ENCODE measurements around the gene CDC34.

The CDC34 gene

DNA sequence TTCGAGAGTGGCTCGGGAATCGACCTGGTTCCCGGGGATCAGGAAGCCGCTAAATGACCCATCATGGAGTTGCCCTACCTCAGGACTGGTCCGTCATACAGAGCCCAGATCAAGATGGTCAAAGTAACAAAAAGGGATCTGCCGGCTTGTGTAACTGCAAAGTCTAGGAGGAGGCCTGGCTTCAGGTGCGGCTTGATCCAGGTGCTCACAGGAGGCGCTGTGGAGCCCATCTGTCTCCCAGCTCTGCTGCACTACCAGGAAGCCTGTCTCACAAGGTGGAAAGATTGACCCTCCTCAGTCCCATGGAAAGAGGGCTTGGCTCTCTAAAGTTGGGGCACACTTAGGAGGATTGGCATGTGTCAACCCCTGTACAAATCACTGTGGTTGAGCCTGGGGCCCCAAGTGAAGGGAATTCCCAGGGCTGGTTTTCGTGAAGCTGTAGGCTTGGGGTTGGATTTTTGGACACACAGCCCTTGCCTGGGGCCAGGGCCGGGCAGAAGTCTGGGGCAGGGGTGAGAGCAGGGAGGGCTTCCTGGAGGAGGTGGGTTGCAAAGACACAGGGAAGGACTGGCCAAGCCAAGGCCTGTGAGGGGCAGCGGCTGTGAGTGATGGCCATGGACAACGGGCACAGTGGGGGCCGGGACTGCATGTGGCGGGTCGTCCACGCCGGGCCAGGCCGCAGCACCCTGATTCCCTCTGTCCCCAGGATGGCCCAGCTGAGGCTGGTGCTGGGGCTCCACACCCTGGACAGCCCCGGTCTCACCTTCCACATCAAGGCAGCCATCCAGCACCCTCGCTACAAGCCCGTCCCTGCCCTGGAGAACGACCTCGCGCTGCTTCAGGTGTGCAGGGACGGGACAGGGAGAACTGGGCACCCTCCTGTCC, 16.5 kb downstream of the CDC34 start:
- Mint-ChIP-seq H3K4me1 (ENCODE audit: low read depth in 2 of 2) (peaks cover 14 to 27% of the 10 kb centered on the region in 2 donors), H3K36me3 (ENCODE audit: insufficient read depth) (peaks cover 38% of the 10 kb centered on the region), H3K27me3 (no peaks in the 10 kb centered on the region), H3K4me3 (peak overlapping the region in 1 of 2 donors; percentile 41), H3K9me3 (no peaks in the 10 kb centered on the region), H3K27ac (peak overlapping the region; percentile 15 to 45)
- ATAC-seq (replicated peaks): no peak
- no peak for DNase-seq

DNA sequence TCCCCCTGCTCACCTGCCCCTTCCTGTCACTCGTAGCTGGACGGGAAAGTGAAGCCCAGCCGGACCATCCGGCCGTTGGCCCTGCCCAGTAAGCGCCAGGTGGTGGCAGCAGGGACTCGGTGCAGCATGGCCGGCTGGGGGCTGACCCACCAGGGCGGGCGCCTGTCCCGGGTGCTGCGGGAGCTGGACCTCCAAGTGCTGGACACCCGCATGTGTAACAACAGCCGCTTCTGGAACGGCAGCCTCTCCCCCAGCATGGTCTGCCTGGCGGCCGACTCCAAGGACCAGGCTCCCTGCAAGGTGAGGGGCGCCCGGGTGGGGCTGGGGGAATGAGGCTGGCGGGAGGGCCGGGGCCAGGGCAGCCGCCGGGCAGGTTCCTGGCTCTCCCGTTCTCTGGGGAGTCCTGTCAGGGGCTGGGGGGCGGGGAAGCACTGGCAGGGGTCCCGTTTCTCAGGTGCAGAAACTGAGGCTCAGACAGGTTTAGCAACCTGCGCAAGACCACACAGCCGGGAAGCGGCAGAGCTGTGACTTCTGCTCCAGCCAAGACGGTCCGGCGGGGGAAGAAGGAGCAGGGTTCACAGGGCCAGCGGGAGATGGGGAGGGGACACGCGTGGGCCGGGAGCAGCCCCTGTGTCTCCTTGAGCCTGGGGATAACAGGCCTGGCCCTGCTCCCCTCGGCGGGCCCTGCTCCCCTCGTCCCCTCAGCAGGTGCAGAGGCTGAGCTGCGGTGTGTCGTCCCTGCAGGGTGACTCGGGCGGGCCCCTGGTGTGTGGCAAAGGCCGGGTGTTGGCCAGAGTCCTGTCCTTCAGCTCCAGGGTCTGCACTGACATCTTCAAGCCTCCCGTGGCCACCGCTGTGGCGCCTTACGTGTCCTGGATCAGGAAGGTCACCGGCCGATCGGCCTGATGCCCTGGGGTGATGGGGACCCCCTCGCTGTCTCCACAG, 17.6 kb downstream of the CDC34 start:
- Mint-ChIP-seq H3K4me3 (no peak overlapping the region), H3K9me3 (no peaks in the 10 kb centered on the region), H3K4me1 (ENCODE audit: low read depth in 2 of 2) (peaks cover 10 to 16% of the 10 kb centered on the region in 2 donors), H3K27me3 (no peaks in the 10 kb centered on the region), H3K36me3 (ENCODE audit: insufficient read depth) (peaks cover 28% of the 10 kb centered on the region), H3K27ac (no peak overlapping the region)
- ATAC-seq (replicated peaks) (no peak), DNase-seq (no peak)

DNA sequence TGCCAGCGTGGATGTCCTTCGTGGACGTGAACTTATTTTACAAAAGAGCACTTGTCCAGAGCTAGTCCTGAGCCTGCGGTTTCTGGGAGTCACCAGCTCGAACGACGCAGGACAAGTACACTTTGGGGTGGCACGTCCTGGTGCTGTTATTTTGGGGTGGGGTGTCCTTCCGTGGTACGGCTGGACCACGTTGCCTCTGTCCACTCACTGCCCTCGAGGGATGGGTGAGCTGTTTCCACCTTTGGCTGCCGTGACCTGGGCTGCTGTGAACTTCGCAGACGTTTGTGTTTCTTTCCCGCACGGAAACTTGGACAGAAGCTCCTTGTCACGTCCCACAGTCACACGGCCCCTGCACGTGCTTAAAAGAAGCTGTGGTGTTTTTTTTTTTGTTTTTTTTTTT, 23.3 kb downstream of the CDC34 start:
- Mint-ChIP-seq H3K27me3 (no peaks in the 10 kb centered on the region), H3K4me1 (ENCODE audit: low read depth in 2 of 2) (peaks cover 0 to 5% of the 10 kb centered on the region in 2 donors), H3K9me3 (no peaks in the 10 kb centered on the region), H3K27ac (no peak overlapping the region), H3K36me3 (ENCODE audit: insufficient read depth) (peaks cover 9% of the 10 kb centered on the region), H3K4me3 (no peak overlapping the region)
- DNase-seq (no peak), ATAC-seq (replicated peaks) (no peak)

DNA sequence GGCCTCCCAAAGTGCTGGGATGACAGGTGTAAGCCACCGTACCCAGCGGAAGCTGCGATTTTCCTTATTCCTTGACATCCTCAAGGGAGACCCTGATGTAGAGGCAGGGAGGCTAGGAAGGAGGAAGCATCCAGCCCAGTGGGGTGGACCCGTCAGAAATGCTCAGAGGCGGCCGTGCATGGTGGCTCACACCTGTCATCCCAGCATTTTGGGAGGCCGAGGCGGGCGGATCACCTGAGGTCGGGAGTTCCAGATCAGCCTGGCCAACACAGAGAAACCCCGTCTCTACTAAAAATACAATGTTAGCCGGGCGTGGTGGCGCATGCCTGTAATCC, 23.9 kb downstream of the CDC34 start:
- Mint-ChIP-seq H3K4me3 (no peak overlapping the region), H3K9me3 (no peaks in the 10 kb centered on the region), H3K27ac (no peak overlapping the region), H3K4me1 (ENCODE audit: low read depth in 2 of 2) (peaks cover 0 to 5% of the 10 kb centered on the region in 2 donors), H3K27me3 (no peaks in the 10 kb centered on the region), H3K36me3 (ENCODE audit: insufficient read depth) (peaks cover 6% of the 10 kb centered on the region)
- DNase-seq: no peak
- no peak for ATAC-seq (replicated peaks)

DNA sequence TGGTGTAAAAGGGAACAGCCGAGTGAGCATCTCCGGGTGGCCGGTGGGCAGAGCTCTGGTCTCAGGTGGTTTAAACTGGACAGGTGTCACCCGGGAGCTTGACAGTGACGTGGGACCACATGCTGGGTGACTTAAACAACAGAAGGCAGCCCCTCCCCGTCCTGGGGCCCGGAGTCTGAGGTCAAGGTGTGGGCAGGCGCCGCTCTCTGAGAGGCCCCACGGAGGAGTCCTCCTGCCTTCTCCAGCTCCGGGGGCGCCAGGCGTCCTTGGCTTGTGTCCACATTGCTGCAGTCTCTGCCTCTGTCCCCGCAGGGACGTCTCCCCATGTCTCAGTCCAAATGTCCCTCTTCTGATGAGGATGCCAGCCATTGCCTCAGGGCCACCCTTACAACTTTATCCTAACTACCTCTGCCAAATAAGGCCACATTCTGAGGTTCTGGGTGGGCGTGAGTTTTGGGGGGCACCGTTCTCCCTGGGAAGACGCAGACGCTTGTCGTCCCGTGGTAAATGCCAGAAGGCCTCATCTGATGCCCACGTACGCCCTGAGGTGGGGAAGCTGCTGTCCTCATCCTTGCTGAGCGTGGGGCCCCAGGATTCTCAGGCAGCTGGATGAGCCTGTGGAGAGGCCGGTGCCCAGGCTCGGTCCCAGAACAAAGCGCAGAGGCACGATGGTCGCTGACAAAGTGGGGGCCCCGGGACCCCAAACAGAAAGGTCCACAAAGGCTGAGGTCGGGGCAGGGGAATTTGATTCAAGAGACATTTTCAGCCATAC, 25.2 kb downstream of the CDC34 start:
- Mint-ChIP-seq H3K27me3 (no peaks in the 10 kb centered on the region), H3K36me3 (ENCODE audit: insufficient read depth) (no peaks in the 10 kb centered on the region), H3K27ac (peak overlapping the region in 1 of 2 donors; percentile 17), H3K4me3 (no peak overlapping the region), H3K4me1 (ENCODE audit: low read depth in 2 of 2) (peaks cover 0 to under 1% of the 10 kb centered on the region in 2 donors), H3K9me3 (no peaks in the 10 kb centered on the region)
- DNase-seq (no peak), ATAC-seq (replicated peaks) (no peak)

DNA sequence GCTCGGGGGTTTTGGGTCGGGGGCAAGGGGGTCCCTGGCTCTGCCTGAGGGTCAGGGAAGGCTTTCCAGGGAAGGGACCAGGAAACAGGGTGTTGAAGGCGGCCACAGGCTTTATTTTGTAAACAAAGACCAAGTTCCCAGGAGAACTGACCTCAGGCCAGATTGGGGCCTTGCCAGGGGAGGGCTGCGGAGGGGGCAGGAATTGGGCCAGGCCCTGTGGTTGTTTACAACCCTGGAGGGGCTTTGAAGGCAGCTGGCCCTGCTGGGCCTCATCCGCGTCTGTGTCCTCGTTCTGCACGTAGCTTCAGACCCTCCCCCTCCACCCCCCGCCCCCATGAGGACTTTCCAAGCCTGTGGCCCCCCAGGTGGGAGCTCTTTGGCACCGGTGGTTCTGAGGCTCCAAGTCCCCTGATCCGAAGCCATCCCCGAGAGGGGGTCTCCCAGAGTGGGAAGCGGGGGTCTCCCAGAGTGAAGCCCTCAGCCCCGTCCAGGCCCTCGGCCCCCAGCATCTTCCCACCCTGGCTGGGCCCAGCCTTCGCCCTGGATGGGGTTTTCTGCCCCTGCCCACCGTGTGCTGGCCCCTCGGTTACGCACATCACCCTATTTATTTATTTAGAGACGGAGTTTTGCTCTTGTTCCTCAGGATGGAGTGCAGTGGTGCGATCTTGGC, 27.3 kb downstream of the CDC34 start:
- H3K27me3 Mint-ChIP-seq: no peaks in the 10 kb centered on the region
- H3K4me3 Mint-ChIP-seq: no peak overlapping the region
- DNase-seq: no peak
- H3K9me3 Mint-ChIP-seq: no peaks in the 10 kb centered on the region
- peaks cover 5% of the 10 kb centered on the region for H3K36me3 Mint-ChIP-seq (ENCODE audit: insufficient read depth)
- no peak overlapping the region for H3K27ac Mint-ChIP-seq
- H3K4me1 Mint-ChIP-seq (ENCODE audit: low read depth in 2 of 2): no peaks in the 10 kb centered on the region
- no peak for ATAC-seq (replicated peaks)

DNA sequence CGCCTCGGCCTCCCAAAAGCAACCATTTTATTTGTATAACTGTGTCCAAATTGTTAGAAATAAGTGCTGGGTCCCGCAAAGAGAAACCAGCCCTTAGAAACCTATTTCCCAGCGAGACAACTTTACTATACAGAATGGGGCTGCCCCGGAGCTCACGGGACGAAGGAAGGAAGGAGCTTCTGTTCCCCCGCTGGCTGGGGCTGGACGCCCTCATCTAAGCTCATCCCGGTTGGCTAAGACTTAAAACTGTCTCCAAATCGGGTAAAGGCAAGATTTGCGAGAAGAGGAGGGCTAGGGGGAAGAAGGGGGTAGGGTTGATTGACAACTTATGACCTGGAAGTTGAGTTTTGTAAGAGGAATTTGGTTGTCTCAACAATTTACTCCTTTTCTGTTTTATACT, 28.6 kb downstream of the CDC34 start:
- no peak overlapping the region for H3K4me3 Mint-ChIP-seq
- H3K9me3 Mint-ChIP-seq: no peaks in the 10 kb centered on the region
- H3K27ac Mint-ChIP-seq: no peak overlapping the region
- H3K36me3 Mint-ChIP-seq (ENCODE audit: insufficient read depth): peaks cover 5% of the 10 kb centered on the region
- no peak for DNase-seq
- no peaks in the 10 kb centered on the region for H3K27me3 Mint-ChIP-seq
- no peaks in the 10 kb centered on the region for H3K4me1 Mint-ChIP-seq (ENCODE audit: low read depth in 2 of 2)
- no peak for ATAC-seq (replicated peaks)

DNA sequence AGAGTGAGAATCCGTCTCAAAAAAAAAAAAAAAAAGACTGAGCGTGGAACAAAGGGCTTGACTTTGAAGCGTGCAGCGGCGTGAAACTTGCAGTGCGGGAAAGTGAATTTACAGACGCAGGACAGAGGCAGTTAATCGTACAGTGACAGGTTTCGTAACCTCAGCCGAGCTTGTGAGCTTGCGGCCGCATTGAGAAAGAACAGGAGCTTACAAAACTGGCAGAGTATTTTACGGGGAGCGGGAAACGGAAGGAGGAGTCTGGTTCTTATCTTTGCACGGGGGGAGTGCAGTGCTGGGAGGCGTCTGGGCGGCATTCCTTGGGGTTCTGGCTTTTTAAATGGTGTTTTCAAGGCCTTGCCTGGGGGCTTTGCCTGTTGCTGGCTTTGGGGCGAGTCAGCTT, 34.8 kb downstream of the CDC34 start:
- no peaks in the 10 kb centered on the region for H3K27me3 Mint-ChIP-seq
- H3K9me3 Mint-ChIP-seq: no peaks in the 10 kb centered on the region
- no peak overlapping the region for H3K27ac Mint-ChIP-seq
- peaks cover 6 to 7% of the 10 kb centered on the region in 2 donors for H3K4me1 Mint-ChIP-seq (ENCODE audit: low read depth in 2 of 2)
- ATAC-seq (replicated peaks) (no peak), DNase-seq (no peak)
- peaks cover 29% of the 10 kb centered on the region for H3K36me3 Mint-ChIP-seq (ENCODE audit: insufficient read depth)
- no peak overlapping the region for H3K4me3 Mint-ChIP-seq

DNA sequence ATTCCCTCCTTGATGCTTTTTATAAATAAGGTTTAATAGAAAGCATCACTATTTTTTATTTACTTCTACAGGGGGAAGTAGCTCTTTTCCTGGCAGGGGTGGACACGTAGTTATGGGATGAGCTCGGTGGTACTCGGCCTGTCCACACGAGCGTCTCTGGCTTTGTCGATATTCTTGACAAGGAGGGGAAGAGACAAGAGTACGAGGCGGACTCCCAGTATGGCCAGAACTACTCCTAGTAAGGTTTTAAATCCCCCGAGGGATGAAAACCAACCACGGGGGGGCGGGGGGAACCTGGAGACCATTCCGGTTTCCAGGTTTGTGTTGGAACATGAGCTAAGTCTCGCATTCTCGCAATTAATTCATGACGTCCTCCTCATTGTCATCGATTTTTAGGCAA, 35.3 kb downstream of the CDC34 start:
- H3K36me3 Mint-ChIP-seq (ENCODE audit: insufficient read depth): peaks cover 32% of the 10 kb centered on the region
- no peaks in the 10 kb centered on the region for H3K9me3 Mint-ChIP-seq
- no peak for ATAC-seq (replicated peaks)
- no peak overlapping the region for H3K4me3 Mint-ChIP-seq
- peaks cover 8 to 9% of the 10 kb centered on the region in 2 donors for H3K4me1 Mint-ChIP-seq (ENCODE audit: low read depth in 2 of 2)
- DNase-seq: no peak
- no peaks in the 10 kb centered on the region for H3K27me3 Mint-ChIP-seq
- no peak overlapping the region for H3K27ac Mint-ChIP-seq

DNA sequence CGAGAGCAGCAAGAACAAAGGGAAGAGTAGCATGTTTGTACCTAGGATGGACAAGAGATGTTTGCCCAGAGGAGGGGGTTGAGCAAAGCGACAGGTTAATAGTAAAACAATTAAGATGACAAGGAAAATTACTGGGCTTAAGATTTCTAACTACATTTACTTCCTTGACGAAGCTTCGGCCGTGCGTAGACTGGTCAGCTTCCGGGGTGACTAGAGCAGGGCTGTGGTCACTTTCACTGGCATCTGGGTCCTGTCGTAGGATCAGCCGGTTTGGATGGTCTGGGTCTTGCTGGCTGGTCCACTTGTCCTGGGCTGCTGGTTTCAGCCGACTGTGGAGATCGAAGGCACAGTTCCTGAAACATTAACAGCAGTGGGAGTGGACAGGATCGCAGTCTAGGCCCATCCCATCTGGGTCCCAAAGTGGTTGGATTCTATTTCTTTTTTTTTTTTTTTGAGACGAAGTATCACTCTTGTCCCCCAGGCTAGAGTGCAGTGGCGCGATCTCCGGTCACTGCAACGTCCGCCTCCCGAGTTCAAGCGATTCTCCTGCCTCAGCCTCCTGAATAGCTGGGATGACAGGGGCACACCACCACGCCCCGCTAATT, 35.8 kb downstream of the CDC34 start:
- H3K27me3 Mint-ChIP-seq: no peaks in the 10 kb centered on the region
- no peaks in the 10 kb centered on the region for H3K9me3 Mint-ChIP-seq
- no peak for ATAC-seq (replicated peaks)
- H3K4me3 Mint-ChIP-seq: no peak overlapping the region
- no peak for DNase-seq
- H3K36me3 Mint-ChIP-seq (ENCODE audit: insufficient read depth): peaks cover 35% of the 10 kb centered on the region
- H3K27ac Mint-ChIP-seq: no peak overlapping the region
- H3K4me1 Mint-ChIP-seq (ENCODE audit: low read depth in 2 of 2): peaks cover 10 to 14% of the 10 kb centered on the region in 2 donors

DNA sequence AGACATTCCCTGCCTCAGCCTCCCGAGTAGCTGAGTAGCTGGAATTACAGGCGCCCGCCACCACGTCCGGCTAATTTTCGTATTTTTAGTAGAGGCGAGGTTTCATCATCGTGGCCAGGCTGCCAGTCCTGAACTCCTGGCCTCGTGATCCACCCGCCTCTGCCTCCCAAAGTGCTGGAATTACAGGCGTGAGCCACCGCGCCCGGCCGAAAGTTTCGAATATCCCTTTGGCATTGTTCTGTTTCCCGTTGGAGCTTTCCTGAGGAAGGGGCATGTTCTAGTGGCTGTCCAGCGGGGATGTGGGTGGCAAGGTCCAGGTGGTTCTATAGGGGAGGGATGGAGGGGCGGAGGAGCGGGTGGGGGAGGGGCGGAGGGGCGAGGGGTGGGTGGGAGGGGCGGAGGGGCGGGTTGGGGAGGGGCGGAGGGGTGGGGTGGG, 38.7 kb downstream of the CDC34 start:
- H3K27me3 Mint-ChIP-seq: no peaks in the 10 kb centered on the region
- H3K27ac Mint-ChIP-seq: peak overlapping the region; percentile 53 to 68
- no peak for ATAC-seq (replicated peaks)

DNA sequence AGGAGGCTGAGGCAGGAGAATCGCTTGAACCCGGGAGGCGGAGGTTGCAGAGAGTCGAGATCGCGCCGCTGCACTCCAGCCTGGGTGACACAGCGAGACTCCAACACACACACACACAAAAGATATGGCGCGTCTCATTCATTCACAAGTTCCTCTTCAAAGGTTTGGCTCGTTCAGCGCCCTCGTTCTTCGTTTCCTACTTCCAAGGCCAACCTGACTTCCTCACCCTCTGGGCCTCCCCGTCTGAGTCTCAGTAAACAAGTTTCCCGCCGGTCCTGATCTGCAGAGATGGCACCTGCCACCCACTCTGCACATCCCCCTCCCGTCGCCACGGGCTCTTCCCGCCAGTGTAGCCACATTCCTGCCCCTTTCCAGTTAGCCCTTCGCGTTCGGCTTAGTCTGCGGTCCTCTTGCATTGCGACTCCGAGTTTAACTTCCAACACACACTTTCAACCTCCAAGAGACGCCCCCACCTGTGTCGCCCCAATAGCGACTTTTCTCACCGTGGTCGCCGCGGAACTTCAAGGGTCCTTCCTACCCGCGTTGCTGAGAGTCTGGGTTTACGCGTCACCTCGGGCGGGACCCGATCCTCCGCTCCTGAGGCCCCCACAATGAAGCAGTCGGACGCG, 39.5 kb downstream of the CDC34 start:
- peak; percentile 25 for ATAC-seq (replicated peaks)
- Mint-ChIP-seq H3K4me3 (peak overlapping the region; percentile 92), H3K4me1 (ENCODE audit: low read depth in 2 of 2) (peaks cover 30% of the 10 kb centered on the region in 2 donors), H3K9me3 (no peaks in the 10 kb centered on the region), H3K27ac (peak overlapping the region; percentile 92), H3K36me3 (ENCODE audit: insufficient read depth) (peaks cover 34% of the 10 kb centered on the region), H3K27me3 (no peaks in the 10 kb centered on the region)
- DNase-seq: peak; percentile 46 to 62 (median 49)

More for the DNA sequence above, 38.7 kb downstream of the CDC34 start:
- Mint-ChIP-seq H3K4me1 (ENCODE audit: low read depth in 2 of 2) (peaks cover 27 to 30% of the 10 kb centered on the region in 2 donors), H3K36me3 (ENCODE audit: insufficient read depth) (peaks cover 34% of the 10 kb centered on the region), H3K4me3 (peak overlapping the region; percentile 49 to 51), H3K9me3 (no peaks in the 10 kb centered on the region)
- DNase-seq: peak in 1 of 3 experiments; percentile 29
